M059J (cell line): ENCODE measurements around the gene AMOTL1. TPM values are rescaled to one million over a fixed set of nuclear protein-coding genes. Genes with fewer than 3 reads are reported as not detected.
"Not testable (repeated sequence)": the region's sequence is repeated elsewhere in the genome, so short reads cannot be mapped to it uniquely, and the experiment has no call there.

ENCODE experiments used
- DNase-seq: peaks from one replicate; pipeline ENCODE4 v3.0.0-alpha.2; 2012; ENCODE audit warnings: low read depth
- total RNA-seq: library from RNA; depleted of rRNA; stranded (reverse); fragments of >200 nt; shearing (Covaris generic); gene quantifications from 2 replicates; pipeline ENCODE4 v1.2.3, GENCODE V29; 2014

The AMOTL1 gene
- total RNA-seq, 1 experiment from 2014 or later: 18.9 TPM

DNA sequence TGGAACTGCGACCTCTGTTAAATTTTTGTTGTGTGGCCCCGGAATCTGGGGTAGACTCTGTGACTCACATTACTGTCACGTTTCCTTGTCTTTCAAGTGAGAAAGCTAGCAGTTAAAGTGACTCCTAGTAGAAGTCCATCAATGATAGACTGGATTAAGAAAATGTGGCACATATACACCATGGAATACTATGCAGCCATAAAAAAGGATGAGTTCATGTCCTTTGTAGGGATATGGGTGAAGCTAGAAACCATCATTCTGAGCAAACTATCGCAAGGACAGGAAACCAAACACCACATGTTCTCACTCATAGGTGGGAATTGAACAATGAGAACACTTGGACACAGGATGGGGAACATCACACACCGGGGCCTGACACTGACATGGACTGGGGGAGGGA, 23.8 kb downstream of the AMOTL1 start:
- peak; percentile 19 for DNase-seq

DNA sequence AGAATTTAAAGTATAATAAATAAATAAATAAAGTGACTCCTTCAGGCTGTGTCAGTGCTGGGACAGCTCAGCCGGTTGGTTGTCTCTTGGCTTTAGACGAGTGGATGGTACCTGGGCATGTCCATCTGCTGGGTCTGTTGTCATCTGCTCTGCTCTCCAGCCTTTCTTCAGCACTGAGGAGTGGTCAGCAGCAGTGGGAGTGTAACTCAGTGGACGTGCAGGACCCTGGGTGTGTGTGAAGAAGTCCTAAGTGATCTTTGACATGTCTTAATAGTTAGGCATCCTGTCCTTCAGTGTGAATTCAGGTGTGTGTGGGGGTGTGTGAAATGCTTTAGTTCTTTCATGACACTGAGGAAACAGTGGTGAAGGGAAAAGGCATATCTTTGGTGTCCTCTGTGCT, 24.3 kb downstream of the AMOTL1 start:
- DNase-seq: peak; percentile 9

DNA sequence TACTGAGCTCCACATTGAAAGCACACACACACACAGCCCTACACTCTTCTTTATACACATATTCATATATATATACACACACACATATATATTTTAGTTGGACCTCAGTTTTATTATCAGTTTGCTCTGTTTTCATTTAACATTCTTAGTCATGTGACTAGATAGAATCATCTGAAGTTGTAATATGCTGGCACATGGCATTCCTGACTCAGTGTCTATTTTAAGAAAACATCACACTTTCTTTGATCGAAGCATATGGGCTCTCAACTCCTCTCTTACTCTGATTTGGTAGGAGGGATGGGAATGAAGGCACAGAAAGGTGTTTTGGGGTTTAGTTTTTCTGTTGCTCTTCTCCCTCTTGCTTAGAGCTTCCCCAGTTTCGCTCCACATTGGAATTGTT, 24.8 kb downstream of the AMOTL1 start:
- DNase-seq: peak; percentile 11

DNA sequence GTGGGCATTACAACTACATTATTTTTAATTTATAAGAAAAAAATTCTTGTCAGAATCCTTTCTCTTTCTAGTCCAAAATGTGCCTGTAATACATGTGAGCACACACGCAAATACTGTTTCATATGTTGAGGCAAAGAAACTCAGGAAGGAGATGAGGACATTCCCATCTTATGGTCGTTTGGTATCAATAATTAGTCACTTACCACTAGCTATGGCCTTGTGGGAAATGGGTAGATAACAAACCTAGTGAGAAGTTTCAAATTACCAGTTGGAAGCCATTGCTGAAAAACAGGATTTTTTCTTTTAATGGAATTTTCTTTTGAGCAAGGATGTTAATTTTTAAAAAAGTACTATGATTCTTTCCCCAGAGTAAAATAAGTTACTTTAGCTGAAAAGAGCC, 25.7 kb downstream of the AMOTL1 start:
- peak; percentile 53 for DNase-seq

DNA sequence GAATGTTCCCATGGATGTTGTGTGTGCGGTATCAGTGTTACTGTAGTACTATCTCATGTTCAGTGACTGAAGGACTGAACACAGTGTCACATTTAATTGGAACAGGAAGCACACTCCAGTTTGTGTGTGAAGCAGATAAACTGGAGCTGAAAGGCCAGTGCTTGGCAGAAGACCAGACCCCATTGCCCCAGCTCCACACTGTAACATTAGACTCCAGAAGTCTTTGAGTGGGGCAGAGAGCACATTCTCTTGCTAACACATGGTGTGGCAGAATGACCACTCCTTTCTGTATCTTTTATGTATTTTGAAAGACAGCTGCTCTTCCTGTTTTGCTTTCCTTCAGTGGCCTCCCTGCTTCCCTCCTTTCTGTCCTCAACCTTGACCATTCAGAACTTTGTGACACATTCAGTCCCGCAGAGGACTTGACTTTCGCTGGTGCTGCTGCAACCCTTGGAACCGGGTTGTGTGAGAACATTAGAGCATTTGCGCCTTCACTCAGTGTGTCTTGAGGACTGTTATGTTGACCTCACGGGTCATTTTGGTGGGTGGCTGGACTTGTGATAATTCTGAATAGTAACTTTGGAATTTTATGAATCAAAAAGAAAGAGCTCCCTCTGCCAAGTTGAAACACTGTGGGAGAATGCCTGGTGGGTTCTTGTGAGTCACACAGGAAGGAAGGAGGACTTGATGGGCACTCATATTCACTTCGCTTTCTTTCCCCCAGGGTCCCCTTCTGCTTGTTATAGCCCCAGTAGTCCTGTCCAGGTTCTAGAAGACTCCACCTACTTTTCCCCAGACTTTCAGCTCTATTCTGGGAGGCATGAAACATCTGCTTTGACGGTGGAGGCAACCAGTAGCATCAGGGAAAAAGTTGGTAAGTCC, 26.4 kb downstream of the AMOTL1 start:
- peak; percentile 98 for DNase-seq

DNA sequence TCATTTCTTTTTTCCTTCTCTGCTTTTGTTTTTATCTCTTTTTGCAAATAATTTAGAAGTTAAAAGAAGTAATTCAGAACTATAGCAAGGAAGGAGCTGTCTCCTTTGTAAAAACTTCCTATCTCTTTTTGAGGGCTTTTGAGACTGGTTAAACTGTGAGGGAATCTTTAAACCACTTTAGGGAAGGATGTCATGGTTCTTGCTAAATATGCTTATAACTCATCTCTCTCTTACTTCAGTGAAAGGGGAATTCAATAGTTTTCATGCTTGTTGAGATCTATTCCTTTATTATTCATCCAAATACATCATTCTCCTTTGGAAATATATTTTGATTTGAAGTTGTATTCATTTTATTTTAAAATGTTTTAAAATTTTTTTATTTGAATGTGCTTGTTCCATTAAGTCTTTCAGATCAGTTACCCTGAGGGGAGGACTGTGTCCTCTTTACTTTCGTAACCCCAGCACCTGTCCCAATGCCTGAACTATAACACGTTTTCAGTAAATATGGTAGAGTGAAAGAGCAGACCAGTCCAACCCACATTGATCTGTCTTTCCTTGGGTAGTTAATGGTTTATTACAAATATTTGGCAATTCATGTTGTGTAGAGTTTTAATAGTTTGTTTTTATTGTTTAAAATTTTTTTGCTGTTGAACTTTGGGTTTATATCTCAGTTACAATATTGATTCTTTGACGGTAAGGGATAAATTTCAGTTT, 27.5 kb downstream of the AMOTL1 start:
- DNase-seq: no peak

DNA sequence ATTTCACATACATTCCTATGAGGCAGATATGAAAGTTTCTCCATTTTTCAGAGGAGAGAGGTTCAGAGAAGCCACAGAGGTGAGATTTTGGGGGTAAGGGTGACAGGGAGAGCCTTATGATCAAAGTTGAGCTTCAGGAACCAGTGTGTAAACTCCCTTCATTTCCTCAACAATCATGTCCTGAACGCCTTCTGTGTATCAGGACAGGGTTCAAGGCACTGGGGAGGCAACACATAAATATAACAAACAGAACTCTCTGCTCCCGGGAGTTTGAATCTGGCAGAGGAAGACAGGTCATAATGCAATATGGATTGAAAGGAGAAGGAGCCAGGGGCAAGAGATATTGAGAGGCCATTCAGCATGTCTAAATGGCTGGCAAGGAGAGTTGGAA, 28.0 kb downstream of the AMOTL1 start:
- no peak for DNase-seq

DNA sequence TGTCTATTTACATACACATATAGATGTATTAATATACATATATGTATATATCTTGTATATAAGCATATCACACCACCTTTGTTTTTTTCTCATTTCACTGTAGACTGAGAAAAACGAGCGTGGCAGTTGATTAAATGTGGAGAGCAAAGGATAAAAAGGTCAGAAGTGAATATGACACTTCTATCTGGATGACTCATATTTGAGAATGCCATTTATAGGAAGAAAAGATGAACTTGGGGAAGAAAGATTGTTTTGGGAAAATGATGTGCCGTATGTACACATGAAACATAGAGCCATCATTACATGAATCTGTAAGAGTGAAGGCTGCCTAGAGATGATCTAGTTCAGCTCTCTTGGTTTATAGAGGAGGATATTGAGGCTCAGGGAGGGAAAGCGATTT, 28.7 kb downstream of the AMOTL1 start:
- DNase-seq: peak; percentile 19

DNA sequence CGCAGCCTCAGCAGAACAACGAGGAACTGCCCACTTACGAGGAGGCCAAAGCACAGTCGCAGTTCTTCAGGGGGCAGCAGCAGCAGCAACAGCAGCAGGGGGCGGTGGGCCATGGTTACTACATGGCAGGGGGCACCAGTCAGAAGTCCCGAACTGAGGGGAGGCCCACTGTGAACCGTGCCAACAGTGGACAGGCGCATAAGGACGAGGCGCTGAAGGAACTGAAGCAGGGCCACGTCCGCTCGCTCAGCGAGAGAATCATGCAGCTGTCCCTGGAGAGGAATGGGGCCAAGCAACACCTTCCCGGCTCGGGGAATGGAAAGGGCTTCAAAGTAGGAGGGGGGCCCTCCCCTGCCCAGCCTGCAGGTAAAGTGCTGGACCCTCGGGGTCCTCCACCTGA, 31.6 kb downstream of the AMOTL1 start:
- DNase-seq: no peak

DNA sequence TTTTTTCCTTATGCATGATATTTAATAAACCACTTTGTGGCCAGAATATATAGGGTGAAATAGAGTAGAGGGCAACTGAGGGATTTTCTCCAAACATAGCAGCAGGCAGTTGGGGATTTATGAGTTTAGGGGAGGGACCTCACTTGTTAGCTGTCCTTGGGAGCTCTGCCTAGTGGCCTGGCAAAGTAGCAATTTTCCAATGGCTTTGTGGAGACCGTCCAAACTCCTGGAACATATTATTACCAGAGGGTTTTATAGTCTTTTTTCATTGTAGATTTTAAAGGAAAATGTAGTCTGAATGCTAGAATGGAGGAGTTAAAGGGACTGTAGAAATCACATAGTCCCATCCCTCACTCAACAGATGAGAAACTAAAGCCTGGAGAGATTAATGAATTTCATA, 32.3 kb downstream of the AMOTL1 start:
- no peak for DNase-seq

DNA sequence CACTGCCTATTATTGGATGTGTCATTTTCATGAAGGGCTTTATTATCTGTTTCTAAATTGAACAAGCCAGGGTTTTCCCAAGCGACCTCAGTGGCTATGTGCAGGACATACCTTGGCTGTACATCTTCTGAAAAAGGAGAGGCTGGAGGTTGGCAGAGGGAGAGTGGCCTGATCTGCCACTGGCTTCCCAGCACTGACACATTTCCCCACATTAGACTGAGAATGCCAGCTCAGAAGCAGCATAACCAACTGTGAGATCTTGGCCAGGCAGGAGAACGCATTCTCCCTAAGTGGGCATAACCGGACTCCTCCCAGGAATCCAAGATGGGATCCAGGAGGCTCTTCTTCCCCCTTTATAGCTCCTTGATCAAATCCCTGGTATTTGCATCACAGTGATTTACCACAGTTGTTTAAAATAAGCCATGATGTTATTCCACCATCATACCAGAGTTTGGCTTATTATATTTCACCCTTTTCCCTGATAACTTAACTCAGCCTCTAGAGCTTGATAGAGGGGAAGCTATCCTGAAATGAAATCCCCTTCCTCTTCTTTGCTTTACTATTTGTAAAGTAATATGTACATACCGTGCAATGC, 33.8 kb downstream of the AMOTL1 start:
- DNase-seq: no peak

DNA sequence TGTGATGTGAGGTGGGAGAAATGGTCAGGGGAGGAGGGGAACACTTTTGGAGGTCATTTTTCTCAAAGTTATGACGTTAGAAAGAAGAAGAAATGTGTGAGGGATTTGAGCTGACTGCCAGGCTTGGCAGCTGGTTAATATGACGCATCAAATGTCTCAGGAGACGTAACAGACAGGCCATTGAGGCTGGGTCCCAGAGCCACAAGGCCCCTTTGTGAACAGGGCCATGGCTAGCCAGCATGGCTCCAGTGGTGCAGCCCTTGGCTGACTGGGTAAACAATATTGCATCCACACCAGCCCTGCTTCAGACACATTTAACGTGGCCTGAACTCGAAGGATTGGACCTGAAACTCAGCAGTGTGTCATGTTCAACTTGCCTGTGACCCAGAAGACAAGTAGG, 34.3 kb downstream of the AMOTL1 start:
- no peak for DNase-seq

DNA sequence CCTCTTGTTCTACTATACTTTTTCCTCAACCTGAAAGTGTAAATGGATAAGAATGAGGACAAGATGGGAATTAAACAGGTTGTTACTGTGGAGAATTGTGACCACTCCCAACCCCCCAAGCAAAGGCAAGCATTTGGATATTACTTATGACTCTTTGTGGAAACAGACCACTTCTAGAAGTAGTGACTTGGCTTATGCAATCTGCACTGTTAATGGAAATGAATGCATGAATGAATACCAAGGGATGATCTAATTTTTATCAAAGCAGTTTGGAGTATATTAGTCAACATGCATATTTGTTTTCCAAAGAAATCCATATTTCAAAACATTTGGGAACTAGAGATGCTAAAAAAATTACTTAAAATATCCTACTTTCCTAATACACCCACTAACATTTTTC, 35.3 kb downstream of the AMOTL1 start:
- DNase-seq: no peak

DNA sequence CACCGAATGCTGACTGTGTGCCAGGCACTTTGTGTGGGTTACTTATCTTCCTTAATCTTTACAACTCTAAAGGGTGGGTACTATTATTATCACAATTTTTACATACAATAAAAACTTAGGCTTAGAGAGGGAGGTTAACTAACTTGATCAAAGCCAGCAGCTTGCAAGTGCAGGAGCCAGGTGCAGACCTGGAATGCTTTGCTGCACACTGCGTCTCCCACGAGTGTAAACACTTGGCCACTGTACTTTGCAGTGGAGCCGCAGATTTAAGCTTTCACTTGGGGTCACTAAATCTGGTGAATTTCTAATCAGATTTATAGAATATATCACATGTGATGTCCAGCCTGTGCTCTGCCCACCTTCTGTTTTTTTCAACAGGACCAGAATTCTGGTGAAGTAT, 36.7 kb downstream of the AMOTL1 start:
- DNase-seq: no peak

DNA sequence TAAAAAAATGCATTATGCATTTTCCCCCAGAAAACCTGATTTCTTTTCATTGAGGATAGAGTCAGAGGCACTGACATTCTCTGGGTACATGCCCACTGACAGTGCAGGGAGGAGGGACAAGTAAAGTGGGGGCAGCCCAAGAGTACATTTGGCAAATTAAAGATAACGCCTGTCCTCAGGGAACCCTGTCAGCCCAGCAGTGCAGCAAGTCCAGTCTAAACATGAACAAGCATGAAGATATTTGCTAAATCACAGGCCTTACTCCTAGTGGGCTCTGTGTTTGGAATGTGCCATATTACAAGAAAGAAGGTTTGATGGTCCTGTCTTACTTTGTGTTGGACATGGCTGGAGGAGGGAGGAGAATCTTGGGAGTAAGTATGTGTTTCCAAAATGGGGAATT, 37.9 kb downstream of the AMOTL1 start:
- DNase-seq: no peak

DNA sequence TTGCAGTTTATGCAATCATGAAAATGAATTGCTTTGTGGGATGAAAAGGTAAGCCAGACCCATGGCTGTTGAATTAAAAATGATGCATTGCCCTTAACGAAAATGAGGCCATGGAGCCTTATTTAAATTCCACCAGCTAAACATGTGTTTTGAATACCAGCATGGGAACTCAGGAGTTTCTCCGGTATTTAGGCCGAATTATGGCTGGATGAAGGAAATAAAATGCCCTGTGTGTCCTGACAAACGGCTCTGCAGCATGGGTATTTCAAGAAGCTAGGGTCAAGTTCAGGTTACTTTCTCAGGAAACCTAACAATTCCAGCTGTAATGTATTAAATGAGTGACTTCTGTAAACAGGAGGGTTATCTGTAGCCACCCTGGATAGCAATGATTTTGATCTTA, 38.3 kb downstream of the AMOTL1 start:
- DNase-seq: no peak

DNA sequence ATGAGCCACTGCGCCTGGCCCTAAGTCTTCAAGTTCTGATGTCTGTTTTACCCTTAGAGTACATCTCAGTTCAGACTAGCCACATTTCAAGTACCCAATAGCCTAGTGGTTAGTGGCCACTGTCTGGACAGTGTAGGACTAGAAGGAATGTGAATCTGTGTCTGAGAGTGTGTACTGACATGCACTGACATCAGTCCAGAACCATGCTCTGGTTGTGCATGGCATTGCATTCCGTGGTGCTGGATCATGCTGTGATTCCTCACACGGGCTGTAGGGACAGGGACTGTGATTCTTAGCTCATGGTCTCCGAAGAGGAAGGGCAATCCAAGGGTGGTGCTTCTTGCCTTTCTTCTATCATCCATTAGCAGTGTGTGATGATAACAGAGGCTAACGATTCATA, 41.1 kb downstream of the AMOTL1 start:
- no peak for DNase-seq

DNA sequence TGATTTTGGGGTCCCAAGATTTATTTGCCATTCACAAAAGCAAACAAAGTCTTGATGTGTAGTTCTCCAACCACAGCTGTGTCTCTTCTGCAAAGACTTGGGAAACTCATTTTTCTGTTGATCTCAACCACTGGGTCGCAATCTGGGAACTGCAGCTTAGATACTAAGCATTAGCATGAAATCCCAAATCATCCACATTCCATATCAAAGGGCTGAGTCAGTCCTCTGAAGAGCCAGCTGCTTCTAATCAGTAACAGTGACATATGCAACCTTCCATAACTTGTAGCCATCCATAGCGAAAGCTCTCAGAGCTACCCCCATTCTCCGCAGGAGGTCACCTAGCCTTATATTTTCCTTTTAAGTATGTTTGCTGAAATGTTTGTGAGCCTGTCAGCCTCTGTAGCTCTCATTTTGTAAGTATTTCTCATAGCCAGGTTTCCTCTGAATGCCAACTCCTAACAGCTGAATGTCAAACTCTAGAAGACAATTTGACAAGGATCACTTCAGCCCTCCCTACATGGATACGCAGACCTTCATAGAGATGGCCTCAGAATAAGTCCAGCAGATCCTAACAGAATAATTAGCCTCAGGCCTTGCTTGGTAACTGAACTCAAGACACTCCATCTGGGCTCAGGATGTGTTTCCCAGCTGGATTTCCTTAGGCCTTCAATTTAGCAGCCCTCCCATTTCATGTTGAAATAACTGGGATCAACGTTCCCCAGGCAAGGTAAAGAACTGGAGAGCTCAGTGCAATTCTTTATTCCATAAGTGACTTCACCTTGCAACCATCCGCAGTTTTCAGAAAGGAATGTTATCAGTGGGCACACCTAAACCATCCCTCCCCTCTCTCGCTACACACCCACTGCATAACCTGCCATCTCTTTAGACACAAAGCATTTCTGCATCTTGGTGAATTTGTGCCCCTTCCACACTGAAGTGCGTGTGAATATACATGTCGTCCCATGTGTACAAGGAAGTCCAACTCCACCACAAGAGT, 44.9 kb downstream of the AMOTL1 start:
- not testable (repeated sequence) for DNase-seq

DNA sequence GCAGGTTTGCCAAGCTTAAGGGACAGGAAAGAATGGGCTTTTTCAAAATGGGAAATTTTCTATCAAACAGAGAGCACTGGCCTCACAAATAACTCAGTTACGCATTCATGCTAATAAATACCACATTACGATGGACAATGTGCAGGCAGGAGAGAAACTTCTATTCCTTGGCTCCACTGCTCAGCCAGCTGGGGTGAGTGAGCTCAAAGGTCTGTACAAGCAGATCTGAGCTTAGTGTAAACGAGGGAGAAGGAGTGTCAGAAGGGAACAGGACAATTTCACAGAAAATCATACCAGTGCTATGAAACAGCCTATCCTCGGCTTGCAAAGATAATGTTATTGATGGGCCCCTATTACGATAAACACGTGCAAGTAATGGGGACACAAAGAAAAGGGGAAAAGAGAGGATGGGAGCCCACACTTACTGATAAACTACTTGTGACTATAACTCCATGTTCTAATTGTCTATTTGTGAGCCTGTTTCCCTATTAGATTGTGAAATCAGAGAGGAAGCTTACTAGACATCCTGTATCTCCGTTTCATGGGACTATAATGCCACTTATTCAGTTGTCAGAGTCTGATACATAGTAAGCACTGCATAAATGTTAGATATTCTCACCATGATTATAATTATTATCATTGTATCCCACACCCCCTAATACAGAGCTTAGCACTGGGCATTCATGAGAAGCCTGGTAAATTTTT, 46.3 kb downstream of the AMOTL1 start:
- DNase-seq: no peak

DNA sequence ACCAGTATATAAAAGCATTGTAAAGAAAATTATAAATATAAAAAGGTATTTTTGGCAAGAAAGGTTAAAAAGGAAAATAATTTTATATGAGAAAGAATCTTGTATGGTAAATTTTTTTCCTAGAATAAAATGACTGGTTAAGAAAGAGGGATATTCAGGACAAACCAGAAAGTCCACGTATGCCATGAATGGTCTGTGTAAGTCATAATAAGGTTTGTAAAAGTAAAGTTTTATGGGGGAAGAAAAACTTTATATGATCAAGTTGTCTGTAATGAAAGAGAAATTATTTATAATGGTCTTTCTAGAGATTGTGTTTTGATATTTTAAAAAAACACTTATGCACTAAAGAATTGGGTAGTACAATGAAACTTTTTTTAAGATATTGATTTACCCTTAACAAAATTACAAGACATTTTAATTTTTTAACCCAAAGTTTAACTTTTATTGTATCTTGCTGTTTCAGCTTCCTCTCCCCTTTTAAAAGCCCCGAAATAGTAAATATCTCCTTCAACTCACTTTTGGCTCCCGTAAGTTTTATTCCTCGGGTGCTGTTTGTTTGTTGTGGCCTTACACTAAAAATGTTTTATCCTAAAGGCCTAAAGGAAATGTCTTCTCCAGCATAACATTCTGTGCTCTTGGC, 47.7 kb downstream of the AMOTL1 start:
- DNase-seq: peak; percentile 55

DNA sequence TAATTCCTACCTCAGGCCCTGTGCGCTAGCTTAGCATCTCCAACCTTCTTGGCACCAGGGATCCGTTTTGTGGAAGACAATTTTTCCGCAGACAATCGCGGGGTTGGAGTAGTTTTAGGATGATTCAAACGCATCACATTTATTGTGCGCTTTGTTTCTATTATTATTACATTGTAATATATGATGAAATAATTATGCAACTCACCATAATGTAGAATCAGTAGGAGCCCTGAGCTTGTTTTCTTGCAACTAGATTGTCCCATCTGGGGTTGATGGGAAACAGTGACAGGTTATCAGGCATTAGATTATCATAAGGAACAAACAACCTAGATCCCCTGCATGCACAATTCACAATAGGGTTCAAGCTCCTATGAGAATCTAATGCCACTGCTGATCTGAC, 52.3 kb downstream of the AMOTL1 start:
- DNase-seq: no peak
